G401 (cell line): ENCODE measurements around the gene PIK3R2. TPM values are rescaled to one million over a fixed set of nuclear protein-coding genes. Genes with fewer than 3 reads are reported as not detected.

Experiments used
- DNase-seq: peaks from one replicate; pipeline ENCODE4 v3.0.0-alpha.2; 2015; ENCODE audit warnings: low spot score
- in situ Hi-C: cut with HindIII; loops from 2 replicates; pipeline ENCODE4 v1.10.0; 2016; ENCODE audit warnings: low sequenced_read_pairs, mixed read lengths
- total RNA-seq: library from RNA; depleted of rRNA; stranded (reverse); fragments of >200 nt; shearing (Covaris generic); gene quantifications from 2 replicates; pipeline ENCODE4 v1.2.3, GENCODE V29; 2014

The PIK3R2 gene
- total RNA-seq, 1 experiment from 2014 or later = 7.9 TPM

DNA sequence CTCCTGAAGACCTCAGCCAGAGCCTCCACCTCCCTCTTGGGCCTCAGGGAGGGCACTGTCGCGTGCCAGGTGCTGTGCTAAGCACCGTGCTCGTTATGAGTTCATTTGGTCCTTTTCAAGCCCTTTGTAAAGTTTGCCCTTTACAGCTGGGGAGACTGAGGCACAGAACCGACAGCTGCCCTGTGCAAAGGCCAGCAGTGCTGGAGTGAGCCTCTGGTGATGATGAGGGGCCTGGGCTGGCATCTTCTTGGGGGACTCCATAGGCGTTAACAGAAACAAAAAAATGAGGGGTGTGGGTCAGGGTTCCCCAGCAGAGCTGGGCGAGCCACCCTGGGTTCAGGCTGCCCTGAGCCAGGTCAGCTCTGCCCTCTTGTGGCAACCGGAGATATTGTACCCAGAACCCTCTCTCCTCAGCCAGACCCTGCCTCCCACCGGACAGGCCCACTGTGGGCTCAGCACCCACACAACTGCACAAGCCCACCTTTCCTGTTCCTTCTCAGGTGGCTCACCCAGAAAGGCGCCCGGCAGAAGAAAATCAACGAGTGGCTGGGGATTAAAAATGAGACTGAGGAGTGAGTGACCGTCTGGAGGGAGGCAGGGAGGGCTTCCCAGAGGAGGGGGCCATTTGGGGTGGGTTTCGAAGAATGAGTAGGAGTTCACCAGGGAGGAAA is 15.1 kb downstream of the PIK3R2 start:
- in situ Hi-C loops = no loop called here
- peak; percentile 35 for DNase-seq

GRCh38 chr19:18168673-18169381 is 15.9 kb downstream of the PIK3R2 start:
- DNase-seq = no peak
- in situ Hi-C loops = no loop called here

DNA sequence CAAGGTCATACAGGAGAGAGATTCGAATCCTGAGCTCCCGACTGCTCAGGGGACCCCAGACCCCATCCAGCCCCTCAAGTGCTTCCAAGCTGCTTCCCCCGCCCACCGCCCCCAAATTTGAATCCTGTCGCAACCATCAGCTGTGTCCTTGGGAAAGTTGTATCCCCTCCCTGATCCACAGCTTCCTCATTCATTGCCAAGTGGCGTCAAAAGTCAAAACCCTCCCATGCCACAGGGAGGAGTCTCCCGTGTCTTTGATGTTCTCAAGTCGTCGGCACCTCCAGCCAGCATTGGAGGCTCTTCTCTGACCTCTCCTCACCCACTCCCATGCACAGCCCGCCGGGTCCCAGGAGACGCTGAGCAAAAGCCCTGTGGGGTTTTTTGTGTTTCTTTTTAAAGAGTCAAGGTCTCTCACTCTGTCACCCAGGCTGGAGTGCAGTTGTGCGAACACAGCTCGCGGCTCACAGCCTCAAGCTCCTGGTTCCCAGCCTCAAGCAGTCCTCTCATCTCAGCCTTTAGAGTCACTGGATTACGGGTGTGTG is 17.8 kb downstream of the PIK3R2 start:
- no peak for DNase-seq
- in situ Hi-C loops = no loop called here

DNA sequence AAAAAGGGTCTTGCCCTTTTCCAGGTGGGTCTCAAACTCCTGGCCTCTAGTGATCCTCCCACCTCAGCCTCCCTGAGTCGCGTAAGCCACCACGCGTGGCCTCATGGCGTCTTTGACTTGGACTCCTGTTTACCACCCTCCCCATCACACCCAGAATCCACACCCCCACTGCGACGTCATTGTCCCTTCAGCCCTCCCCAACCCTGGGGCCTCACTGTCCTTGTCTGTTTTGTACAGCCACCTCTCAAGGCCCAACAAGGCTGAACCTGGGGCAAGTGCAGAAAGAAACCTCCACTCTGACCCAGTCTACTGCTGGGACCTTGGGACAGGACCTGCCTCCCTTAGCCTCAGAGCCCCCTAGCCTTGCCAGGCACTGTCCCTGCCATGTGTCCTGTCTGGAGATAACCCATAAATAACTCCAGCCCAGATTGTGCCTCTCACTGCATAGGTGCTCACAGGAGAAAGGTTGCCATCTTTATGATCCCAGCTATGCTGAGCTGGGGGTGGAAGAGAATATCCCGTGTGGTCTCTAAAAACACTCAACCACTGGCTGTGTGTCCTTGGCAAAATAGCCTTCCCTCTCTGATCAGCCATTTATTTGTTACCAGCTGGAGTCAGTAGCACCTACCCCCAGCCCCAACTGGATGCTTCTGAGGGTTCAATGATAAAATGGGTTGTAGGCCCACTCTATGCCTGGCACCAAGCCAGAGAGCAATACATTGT is 18.8 kb downstream of the PIK3R2 start:
- in situ Hi-C loops = no loop called here

DNA sequence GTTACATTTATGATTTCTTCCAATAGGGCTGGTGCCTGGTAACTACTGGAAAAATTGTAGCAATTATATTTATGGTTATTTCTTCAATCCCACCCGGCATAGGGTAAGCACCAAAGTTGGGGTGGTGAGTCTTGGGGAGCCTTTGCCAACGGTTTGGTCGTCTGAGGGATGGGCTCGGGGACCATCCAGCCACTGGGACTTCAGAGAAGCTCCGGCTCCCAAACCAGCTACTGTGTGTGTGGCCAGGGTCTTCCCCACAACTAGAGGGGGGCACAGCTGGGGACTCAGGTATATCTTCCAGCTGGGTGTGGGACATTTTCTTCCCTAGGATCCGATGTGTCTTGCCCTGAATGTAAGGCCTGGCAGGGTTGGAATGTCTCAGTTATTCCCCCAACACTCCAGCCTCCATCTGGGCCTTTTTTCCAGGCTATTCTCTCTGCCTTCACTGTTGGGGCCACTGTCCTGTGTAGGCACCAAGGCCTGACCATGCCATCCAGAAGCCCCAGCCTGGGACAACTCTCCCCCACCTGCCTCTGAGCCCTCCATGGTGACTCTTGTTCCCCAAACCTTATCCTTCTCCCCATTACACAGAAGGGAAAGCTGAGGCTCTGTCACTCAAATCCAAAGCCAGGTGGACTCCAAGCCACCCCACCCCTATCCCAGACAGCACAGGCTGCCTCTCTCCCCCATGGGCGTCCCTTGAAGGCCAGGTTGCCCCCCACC is 19.5 kb downstream of the PIK3R2 start:
- in situ Hi-C loops = no loop called here
- DNase-seq = no peak

More for the DNA sequence above, 18.8 kb downstream of the PIK3R2 start:
- DNase-seq = no peak

DNA sequence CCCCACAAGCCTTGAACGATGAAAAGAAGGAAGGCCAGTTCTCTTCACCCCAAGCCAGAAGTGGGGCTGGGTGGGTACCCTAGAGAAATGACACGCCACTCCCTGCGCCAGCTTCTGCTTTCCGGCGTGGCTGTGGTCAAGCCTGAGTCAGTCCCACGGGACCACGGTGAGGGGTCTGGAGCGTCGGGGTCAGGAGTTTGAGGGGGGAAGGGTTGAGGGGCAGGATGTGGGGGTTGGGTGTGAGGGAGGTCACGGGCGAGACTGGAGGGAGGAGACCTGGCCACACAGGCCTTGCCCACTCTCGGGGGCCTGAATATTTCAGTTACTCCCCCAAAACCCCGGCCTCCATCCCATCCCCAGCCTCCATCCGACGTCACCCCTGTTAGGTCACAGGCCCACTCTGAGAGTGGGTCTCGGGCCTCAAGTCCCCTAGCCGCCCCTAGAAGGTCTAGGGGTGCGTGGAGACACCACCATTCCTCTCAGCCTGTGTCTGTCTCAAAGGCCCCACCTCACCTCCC is 20.1 kb downstream of the PIK3R2 start:
- in situ Hi-C loops = no loop called here

GRCh38 chr19:18173572-18174288 is 20.8 kb downstream of the PIK3R2 start, which contains the start of gene IFI30:
IFI30 (plus strand) TSS chr19:18173813; CDS start chr19:18173842, 29 bp downstream.
- in situ Hi-C loops = no loop called here
- DNase-seq = peak; percentile 39

More for the DNA sequence above, 20.1 kb downstream of the PIK3R2 start:
- DNase-seq = no peak

DNA sequence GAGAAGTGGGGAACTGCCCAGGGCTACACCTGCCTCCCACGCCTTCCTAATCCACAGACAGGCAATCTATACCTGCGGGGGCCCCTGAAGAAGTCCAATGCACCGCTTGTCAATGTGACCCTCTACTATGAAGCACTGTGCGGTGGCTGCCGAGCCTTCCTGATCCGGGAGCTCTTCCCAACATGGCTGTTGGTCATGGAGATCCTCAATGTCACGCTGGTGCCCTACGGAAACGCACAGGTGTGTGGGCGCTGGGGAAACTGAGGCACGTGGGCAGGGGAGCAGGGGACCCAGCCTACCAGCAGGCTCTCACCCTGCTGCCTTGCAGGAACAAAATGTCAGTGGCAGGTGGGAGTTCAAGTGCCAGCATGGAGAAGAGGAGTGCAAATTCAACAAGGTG is 22.0 kb downstream of the PIK3R2 start:
- in situ Hi-C loops = no loop called here
- DNase-seq = no peak

DNA sequence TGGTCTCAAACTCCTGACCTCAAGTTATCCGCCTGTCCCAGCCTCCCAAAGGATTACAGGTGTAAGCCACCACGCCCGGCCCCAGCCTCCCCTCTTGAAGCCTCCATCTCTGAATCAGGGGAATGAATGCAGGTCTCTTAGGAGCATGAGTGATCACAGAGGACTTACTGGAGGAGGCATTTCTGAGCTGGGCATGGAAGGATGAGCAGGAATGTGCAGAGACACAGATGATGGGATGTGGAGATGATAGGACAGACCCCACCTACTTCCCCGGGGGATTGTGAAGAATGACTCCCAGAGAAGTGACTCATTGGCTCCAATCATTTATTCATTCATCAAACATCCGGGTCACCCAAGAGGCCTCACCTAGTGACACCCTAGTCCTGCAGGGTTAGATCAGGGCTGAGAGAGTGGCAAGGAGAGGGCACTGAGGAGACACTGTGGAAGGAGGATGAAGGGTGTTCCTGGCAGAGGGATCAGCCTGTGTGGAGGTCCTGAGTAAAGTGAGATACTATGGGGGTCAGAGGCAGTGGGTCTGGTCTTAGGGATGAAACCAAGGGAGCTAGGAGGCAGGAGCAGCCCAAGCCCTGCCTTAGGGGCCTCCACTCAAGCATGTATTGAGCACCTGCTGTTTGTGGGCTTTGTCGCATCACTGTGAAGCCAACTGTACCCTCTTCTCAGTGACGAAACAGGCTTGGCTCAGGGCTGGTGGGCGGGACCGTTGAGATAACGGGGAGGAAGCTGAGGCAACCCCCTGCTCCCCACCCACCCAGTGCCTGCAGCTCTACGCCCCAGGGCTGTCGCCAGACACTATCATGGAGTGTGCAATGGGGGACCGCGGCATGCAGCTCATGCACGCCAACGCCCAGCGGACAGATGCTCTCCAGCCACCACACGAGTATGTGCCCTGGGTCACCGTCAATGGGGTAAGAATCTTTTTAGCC is 23.7 kb downstream of the PIK3R2 start:
- no peak for DNase-seq
- in situ Hi-C loops = no loop called here

DNA sequence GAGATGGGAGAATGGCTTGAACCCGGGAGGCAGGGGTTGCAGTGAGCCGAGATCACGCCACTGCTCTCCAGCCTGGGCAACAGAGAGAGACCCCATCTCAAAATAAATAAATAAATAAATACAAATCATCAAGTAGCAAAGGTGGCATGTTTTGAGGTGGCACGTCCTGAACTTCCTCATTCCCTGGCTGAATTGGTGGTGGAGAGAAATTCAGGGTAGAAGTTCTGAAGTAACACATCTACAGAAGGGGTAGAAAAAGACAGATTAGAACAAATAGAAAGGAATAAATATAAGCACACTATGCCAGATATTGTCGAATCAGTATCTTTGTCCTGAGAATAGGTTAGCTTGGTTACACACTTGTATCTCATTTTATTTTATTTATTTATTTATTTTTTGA is 27.0 kb downstream of the PIK3R2 start:
- in situ Hi-C loops = no loop called here
- no peak for DNase-seq

DNA sequence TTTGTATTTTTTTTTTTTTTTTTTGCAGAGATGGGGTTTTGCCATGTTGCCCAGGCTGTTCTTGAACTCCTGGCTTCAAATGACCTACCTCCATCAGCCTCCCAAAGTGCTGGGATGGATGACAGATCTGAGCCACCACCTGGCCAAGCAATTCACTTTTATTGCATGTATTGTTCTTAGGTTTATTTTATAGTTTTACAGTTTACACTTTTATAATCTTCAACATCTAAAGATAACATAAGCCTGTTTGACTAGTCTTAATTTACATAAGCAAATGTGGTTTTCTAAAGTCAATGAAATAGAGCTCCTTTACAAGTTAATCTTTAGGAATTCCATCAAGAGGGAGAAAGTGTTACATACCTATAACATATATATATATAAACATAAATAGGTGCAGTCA is 30.6 kb downstream of the PIK3R2 start:
- DNase-seq = no peak
- in situ Hi-C loops = no loop called here

DNA sequence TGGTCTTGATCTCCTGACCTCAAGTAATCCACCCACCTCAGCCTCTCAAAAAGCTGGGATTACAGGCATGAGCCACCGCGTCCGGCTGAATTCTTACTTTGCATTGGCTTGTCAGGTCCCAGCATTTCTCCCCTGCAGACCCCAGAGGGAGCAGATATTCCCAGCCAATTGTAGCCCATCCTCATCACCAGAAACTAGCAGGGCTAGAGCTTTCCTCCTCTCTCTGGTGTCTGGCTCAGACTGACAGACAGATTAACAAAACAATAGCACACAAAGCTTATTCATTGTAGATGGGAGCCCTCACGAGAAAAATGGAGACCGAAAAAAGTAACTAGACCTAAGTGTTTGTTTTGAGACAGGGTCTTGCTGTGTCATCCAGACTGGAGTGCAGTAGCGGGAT is 32.6 kb downstream of the PIK3R2 start:
- in situ Hi-C loops = no loop called here

GRCh38 chr19:18190278-18190677 is 37.3 kb downstream of the PIK3R2 start:
- in situ Hi-C loops = no loop called here
- no peak for DNase-seq

More for the DNA sequence above, 32.6 kb downstream of the PIK3R2 start:
- no peak for DNase-seq

- no peak for DNase-seq
- in situ Hi-C loops = no loop called here
Measured at GRCh38 chr19:18191640-18192062, 38.7 kb downstream of the PIK3R2 start.

DNA sequence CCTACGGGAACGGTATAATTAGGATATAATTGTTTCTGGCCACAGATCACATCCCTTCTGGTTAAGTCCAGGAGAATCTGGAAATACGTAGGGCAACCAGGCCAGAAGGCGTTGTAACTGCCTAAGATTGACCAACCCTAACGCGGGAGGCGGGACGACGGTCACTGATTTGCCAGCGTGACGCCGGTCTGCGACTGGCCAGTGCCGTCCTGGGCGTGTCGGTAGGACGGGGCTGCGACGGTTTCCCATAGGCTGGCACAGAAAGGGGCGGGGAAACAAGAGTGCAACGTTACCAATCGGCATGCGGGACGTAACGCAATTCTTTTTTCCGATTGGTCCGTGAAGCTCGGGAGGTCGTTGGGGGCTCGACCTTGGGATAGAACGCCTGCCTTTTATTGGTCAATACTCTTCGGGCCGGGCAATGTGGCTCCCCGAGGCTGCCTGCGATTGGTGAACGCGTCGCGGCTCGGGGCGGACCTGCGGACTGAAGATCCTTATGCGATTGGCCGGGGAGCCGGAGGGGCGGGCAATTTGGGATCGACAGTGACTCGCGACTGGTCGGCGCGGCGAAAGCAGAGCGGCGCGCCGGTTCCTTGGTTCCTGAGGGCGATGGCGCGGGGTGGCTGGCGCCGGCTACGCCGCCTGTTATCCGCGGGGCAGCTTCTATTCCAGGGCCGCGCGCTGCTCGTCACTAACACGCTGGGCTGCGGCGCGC is 39.9 kb downstream of the PIK3R2 start, which contains the start of gene MPV17L2:
TSS of gene MPV17L2 (plus strand) at position 546 of the 715 bp plus-strand sequence. CDS start at position 610, 64 bp downstream.
- in situ Hi-C loops = no loop called here
- DNase-seq = peak; percentile 100

DNA sequence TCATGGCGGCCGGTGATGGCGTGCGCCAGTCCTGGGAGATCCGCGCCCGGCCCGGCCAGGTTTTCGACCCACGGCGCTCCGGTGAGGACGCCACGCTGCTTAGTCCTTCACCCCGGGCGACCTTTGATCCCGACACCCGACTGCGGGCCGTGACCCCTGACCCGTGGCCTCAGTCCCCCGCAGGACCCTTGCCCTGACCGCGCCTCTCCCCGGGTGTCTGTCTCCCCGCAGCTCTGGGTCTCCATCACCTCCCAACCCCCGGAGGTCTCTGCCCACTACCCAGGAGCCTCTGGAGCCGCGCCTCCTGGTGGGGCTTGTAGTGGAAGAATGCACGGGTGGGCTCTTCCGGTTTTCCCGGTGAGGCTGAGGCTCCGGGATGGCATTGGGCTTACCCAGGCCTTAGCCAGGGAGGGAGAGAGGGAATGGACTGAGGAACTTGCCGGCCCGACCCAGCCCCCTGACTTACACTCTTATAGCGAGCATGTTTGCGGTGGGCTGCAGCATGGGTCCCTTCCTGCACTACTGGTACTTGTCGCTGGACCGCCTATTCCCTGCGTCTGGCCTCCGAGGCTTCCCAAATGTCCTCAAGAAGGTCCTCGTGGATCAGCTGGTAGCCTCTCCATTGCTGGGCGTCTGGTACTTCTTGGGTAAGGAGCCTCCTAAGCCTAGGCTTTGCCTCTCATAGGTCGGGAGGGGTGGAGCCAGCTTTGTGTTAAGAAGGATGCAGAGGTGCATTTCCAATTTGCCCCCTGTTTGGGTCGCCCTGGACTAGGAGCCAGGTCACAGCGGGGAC is 40.6 kb downstream of the PIK3R2 start:
- in situ Hi-C loops = no loop called here
- no peak for DNase-seq
